H1 (cell line): ENCODE data around the gene RBM46. TPM values are rescaled to one million over a fixed set of nuclear protein-coding genes. Genes with fewer than 3 reads are reported as not detected.

ENCODE experiments used
- CTCF ChIA-PET: fragments of 300-600 bp; sonication (Branson Sonifier 250); formaldehyde crosslinking; loops from one replicate; lab custom pipeline; 2021; ENCODE audit not compliant: partially characterized antibody; lab: Charles Lee
- POLR2A ChIA-PET: fragments of 300-600 bp; sonication (Branson Sonifier 250); formaldehyde crosslinking; loops from one replicate; lab custom pipeline; 2021; ENCODE audit warnings: inconsistent platforms; ENCODE audit not compliant: partially characterized antibody; lab: Charles Lee
- DNase-seq, 2 experiments: peaks; one replicate each; pipeline versions ENCODE4 v3.0.0 to v3.0.0-alpha.2; 2010 to 2022; ENCODE audit warnings: low spot score in 2 of 2, low read depth in 1 of 2, mixed read lengths in 1 of 2
- FAIRE-seq: peaks from 2 replicates; lab custom pipeline; 2011; peaks lifted over from hg19 to GRCh38; lab: Jason Lieb, UNC
- H2AFZ ChIP-seq: 2 replicates; pipeline ENCODE4 v1.8.1; 2012; ENCODE audit warnings: low read length, inconsistent platforms
- H2AK5ac ChIP-seq: 2 replicates; pipeline ENCODE4 v1.6.1; 2013; ENCODE audit warnings: low read depth, low read length
- H2BK120ac ChIP-seq: replicated peaks from 2 replicates; pipeline ENCODE3; 2013; ENCODE audit warnings: low read depth, low read length, inconsistent platforms
- H2BK12ac ChIP-seq: 2 replicates; pipeline ENCODE4 v1.6.1; 2013; ENCODE audit warnings: low read depth, low read length
- H2BK15ac ChIP-seq: 2 replicates; pipeline ENCODE4 v1.6.1; 2013; ENCODE audit warnings: low read length
- H2BK20ac ChIP-seq: 2 replicates; pipeline ENCODE4 v1.6.1; 2013; ENCODE audit warnings: low read length
- H2BK5ac ChIP-seq: 2 replicates; pipeline ENCODE4 v1.6.1; 2013; ENCODE audit warnings: low read depth, low read length
- H3K14ac ChIP-seq: 2 replicates; pipeline ENCODE4 v1.6.1; 2013; ENCODE audit warnings: inconsistent platforms; ENCODE audit not compliant: insufficient read length
- H3K18ac ChIP-seq: 2 replicates; pipeline ENCODE4 v1.6.1; 2013; ENCODE audit warnings: low read length; ENCODE audit errors: extremely low read depth
- H3K23ac ChIP-seq: 2 replicates; pipeline ENCODE4 v1.6.1; 2013; ENCODE audit warnings: inconsistent platforms; ENCODE audit not compliant: insufficient read length
- H3K23me2 ChIP-seq: 2 replicates; pipeline ENCODE4 v1.6.1; 2013; ENCODE audit warnings: low read depth, low read length
- H3K27ac ChIP-seq: 2 replicates; pipeline ENCODE4 v1.6.1; 2011; ENCODE audit warnings: low read depth, low read length, inconsistent platforms
- H3K27me3 ChIP-seq, 4 experiments: replicated peaks in 1 of 4; 1 replicate in 1 of 4; 2 replicates in 3 of 4; pipeline versions ENCODE4 v1.6.1 to v1.8.1; 2011 to 2013; ENCODE audit warnings: low read length in 3 of 4, mild to moderate bottlenecking in 3 of 4, inconsistent platforms in 2 of 4, mixed read lengths in 2 of 4, moderate library complexity in 1 of 4; ENCODE audit not compliant: control insufficient read depth in 3 of 4, insufficient read depth in 3 of 4; ENCODE audit errors: extremely low read depth in 1 of 4
- H3K36me3 ChIP-seq, 4 experiments: 2 replicates each; pipeline versions ENCODE4 v1.6.1 to v1.8.1; 2011 to 2013; ENCODE audit warnings: mild to moderate bottlenecking in 4 of 4, low read length in 3 of 4, moderate library complexity in 2 of 4, control low read depth in 1 of 4, inconsistent platforms in 1 of 4; ENCODE audit not compliant: insufficient read depth in 4 of 4, control insufficient read depth in 2 of 4
- H3K4ac ChIP-seq: replicated peaks from 2 replicates; pipeline ENCODE3; 2013; ENCODE audit warnings: low read length, low read depth, mixed read lengths, inconsistent platforms; ENCODE audit not compliant: insufficient read length
- H3K4me1 ChIP-seq, 4 experiments: replicated peaks in 1 of 4; 1 replicate in 1 of 4; 2 replicates in 3 of 4; pipeline versions ENCODE4 v1.6.1 to v1.8.1; 2011 to 2013; ENCODE audit warnings: low read length in 3 of 4, inconsistent platforms in 2 of 4, mixed read lengths in 1 of 4; ENCODE audit not compliant: insufficient read depth in 4 of 4, control insufficient read depth in 3 of 4
- H3K4me2 ChIP-seq, 2 experiments: 2 replicates each; pipeline versions ENCODE4 v1.6.1 to v1.8.1; 2011 to 2013; ENCODE audit warnings: low read depth in 2 of 2, low read length in 2 of 2, control low read depth in 1 of 2, inconsistent platforms in 1 of 2, mild to moderate bottlenecking in 1 of 2; ENCODE audit not compliant: insufficient read depth in 1 of 2
- H3K4me3 ChIP-seq, 4 experiments: fragments of 200-600, 300-600 bp in 1 of 4; sonication (generic), shearing (Covaris generic), sonication (Bioruptor Twin) in 1 of 4; 2 replicates each; pipeline versions ENCODE4 v1.5.1 to v1.8.1; 2011 to 2016; ENCODE audit warnings: low read length in 4 of 4, low read depth in 3 of 4, control low read depth in 2 of 4, inconsistent platforms in 2 of 4, mild to moderate bottlenecking in 2 of 4, mixed read lengths in 1 of 4, moderate library complexity in 1 of 4; ENCODE audit not compliant: insufficient read depth in 2 of 4; ENCODE audit errors: extremely low read depth in 1 of 4
- H3K56ac ChIP-seq: replicated peaks from 2 replicates; pipeline ENCODE3; 2013; ENCODE audit warnings: low read depth, mild to moderate bottlenecking, mixed read lengths, low read length, inconsistent platforms; ENCODE audit not compliant: insufficient read length
- H3K79me1 ChIP-seq: 2 replicates; pipeline ENCODE4 v1.6.1; 2013; ENCODE audit warnings: low read depth, low read length, control low read depth
- H3K79me2 ChIP-seq, 2 experiments: 2 replicates each; pipeline versions ENCODE4 v1.6.1 to v1.8.1; 2012 to 2013; ENCODE audit warnings: low read length in 2 of 2, mild to moderate bottlenecking in 2 of 2, inconsistent platforms in 1 of 2; ENCODE audit not compliant: insufficient read depth in 2 of 2, control insufficient read depth in 1 of 2
- H3K9ac ChIP-seq, 4 experiments: replicated peaks in 1 of 4; 1 replicate in 1 of 4; 2 replicates in 3 of 4; pipeline versions ENCODE4 v1.6.1 to v1.8.1; 2011 to 2013; ENCODE audit warnings: low read depth in 3 of 4, low read length in 3 of 4, control low read depth in 2 of 4, mild to moderate bottlenecking in 2 of 4, moderate library complexity in 2 of 4, inconsistent platforms in 1 of 4; ENCODE audit errors: extremely low read depth in 1 of 4
- H3K9me3 ChIP-seq, 2 experiments: 2 replicates each; pipeline versions ENCODE4 v1.6.1 to v1.8.1; 2012 to 2013; ENCODE audit warnings: mild to moderate bottlenecking in 2 of 2, moderate library complexity in 2 of 2, control low read depth in 1 of 2, inconsistent platforms in 1 of 2, low read depth in 1 of 2, low read length in 1 of 2, mixed read lengths in 1 of 2; ENCODE audit not compliant: insufficient read depth in 2 of 2
- H4K20me1 ChIP-seq, 2 experiments: replicated peaks in 1 of 2; 2 replicates each; pipeline versions ENCODE3 to v1.8.1; 2011 to 2013; ENCODE audit warnings: inconsistent platforms in 2 of 2, low read length in 2 of 2, mild to moderate bottlenecking in 1 of 2; ENCODE audit not compliant: insufficient read depth in 2 of 2, control insufficient read depth in 1 of 2
- H4K5ac ChIP-seq: 2 replicates; pipeline ENCODE4 v1.6.1; 2013; ENCODE audit warnings: low read length, low read depth, mixed read lengths, inconsistent platforms; ENCODE audit not compliant: insufficient read length
- H4K8ac ChIP-seq: 2 replicates; pipeline ENCODE4 v1.8.0; 2013; ENCODE audit warnings: mild to moderate bottlenecking, moderate library complexity, low read length, inconsistent platforms; ENCODE audit not compliant: insufficient read depth; ENCODE audit errors: extremely low read depth
- H4K91ac ChIP-seq: replicated peaks from 2 replicates; pipeline ENCODE3; 2013; ENCODE audit warnings: low read length, mixed read lengths, inconsistent platforms; ENCODE audit not compliant: insufficient read length
- BACH1 ChIP-seq: IDR thresholded peaks from 2 replicates; pipeline ENCODE4 v1.6.1; 2012; ENCODE audit warnings: low read length, improper control_type of control experiment
- BCL11A ChIP-seq, 2 experiments: IDR thresholded peaks; one replicate each; pipeline ENCODE4 v1.6.1; 2011; ENCODE audit warnings: low read depth in 2 of 2, low read length in 2 of 2, mild to moderate bottlenecking in 2 of 2
- CREB1 ChIP-seq: IDR thresholded peaks from 2 replicates; pipeline ENCODE4 v1.6.1; 2012; ENCODE audit warnings: inconsistent platforms
- HDAC2 ChIP-seq, 2 experiments: fragments of 300-600 bp in 1 of 2; sonication (generic) in 1 of 2; IDR thresholded peaks; 2 replicates each; pipeline ENCODE4 v1.6.1; 2011 to 2012; ENCODE audit warnings: low read depth in 2 of 2, low read length in 2 of 2, mild to moderate bottlenecking in 2 of 2, moderate library complexity in 2 of 2, borderline replicate concordance in 1 of 2, inconsistent platforms in 1 of 2
- JUND ChIP-seq: IDR thresholded peaks from 2 replicates; pipeline ENCODE4 v1.6.1; 2011; ENCODE audit warnings: mild to moderate bottlenecking, improper control_type of control experiment, low read length
- KDM1A ChIP-seq: fragments of 200-600, 300-600 bp; sonication (generic); IDR thresholded peaks from 2 replicates; pipeline ENCODE4 v1.7.1; 2016; ENCODE audit warnings: mild to moderate bottlenecking, low read length, borderline replicate concordance
- PHF8 ChIP-seq: fragments of 200-600 bp; sonication (generic); conservative IDR thresholded peaks from 2 replicates; pipeline ENCODE4 v1.7.1; 2012; ENCODE audit warnings: low read depth, mild to moderate bottlenecking, inconsistent platforms, low read length, moderate library complexity
- SUZ12 ChIP-seq: fragments of 200-600 bp; sonication (generic); IDR thresholded peaks from 2 replicates; pipeline ENCODE4 v1.6.1; 2012; ENCODE audit warnings: mild to moderate bottlenecking, inconsistent platforms, low read length, moderate library complexity, mixed read lengths
- TBP ChIP-seq: IDR thresholded peaks from 2 replicates; pipeline ENCODE4 v1.6.1; 2011; ENCODE audit warnings: low read depth, low read length, improper control_type of control experiment
- WGBS, 2 experiments: shearing (Covaris generic) in 1 of 2; methylation state at CpG; one replicate each; pipeline versions ENCODE4 v1.1.6 to v1.1.7; 2013 to 2015; ENCODE audit warnings: low lambda C conversion rate in 2 of 2, mixed read lengths in 2 of 2, inconsistent platforms in 1 of 2, low coverage in 1 of 2, missing lambda C conversion rate in 1 of 2; ENCODE audit not compliant: insufficient replicate concordance in 2 of 2, insufficient coverage in 1 of 2, insufficient read length in 1 of 2; ENCODE audit errors: extremely low coverage in 1 of 2, missing lambda C conversion rate in 1 of 2; 5-methylcytosine and 5-hydroxymethylcytosine counted together
- polyA plus RNA-seq, 7 experiments: library from polyadenylated mRNA; depleted of rRNA in 3 of 7; stranded (reverse) in 5 of 7; unstranded in 2 of 7; fragments of >200 nt in 5 of 7; fragments of 200-250 nt in 2 of 7; gene quantifications; 1 replicate in 5 of 7; 2 replicates in 1 of 7; 4 replicates in 1 of 7; pipeline versions ENCODE4 v1.2.1 to v1.2.3, GENCODE V29; 2011 to 2013; ENCODE audit warnings: missing spikeins in 2 of 7, mixed read lengths in 2 of 7
- total RNA-seq: library from RNA; stranded (reverse); fragmentation: NEBNext Ultra II Directional; extraction: Animal tissue kit (Norgen Biotek cat#: 25700); gene quantifications from 2 replicates; pipeline ENCODE4 v1.2.1, GENCODE V29; 2021

Gene RBM46
- total and polyA plus RNA-seq, 2 of the 8 experiments (the other 6 are each of a cell fraction or from before 2014, with no cell fraction given) = 0.12 to 0.54 TPM

DNA sequence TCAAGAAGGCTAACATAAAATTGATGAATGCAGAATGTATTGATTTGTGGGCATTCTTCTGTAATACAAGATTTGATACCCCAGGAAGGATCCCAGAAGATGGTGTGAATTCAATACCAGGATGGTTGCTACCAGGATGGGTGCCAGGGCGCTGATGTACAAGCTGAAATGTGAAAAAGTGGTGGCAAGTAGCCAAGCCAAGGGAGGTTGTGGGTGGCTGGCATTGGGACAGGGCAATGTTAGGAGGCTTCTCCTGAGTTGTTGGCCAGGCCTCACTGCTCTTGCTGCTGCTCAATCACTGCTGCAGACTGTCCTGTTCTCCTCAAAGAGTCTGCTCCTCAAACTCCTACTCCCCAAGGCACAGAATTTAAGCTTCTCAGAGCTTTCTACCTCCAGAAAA is 77.1 kb downstream of the RBM46 start:
- H2AFZ ChIP-seq = no peak overlapping the region
- H4K5ac ChIP-seq = no peak overlapping the region
- no peaks in the 10 kb centered on the region for H3K4me1 ChIP-seq
- peaks cover 8% of the 10 kb centered on the region in 2 experiments for H3K9me3 ChIP-seq
- H4K20me1 ChIP-seq = no peaks in the 10 kb centered on the region
- no peaks in the 10 kb centered on the region for H3K79me1 ChIP-seq
- H3K36me3 ChIP-seq = no peaks in the 10 kb centered on the region
- no peak overlapping the region for H3K9ac ChIP-seq
- no peak overlapping the region for H3K18ac ChIP-seq
- no peak overlapping the region for H3K23ac ChIP-seq
- no peak overlapping the region for H4K8ac ChIP-seq
- ChIA-PET CTCF (interaction anchor here (0.7 to 6.1 kb wide), 7 partner anchors 10 to 70 kb away, joined by 3 to 76 read pairs (median 4); no protein-coding TSS in a partner anchor), POLR2A (no interaction called here)
- no peak overlapping the region for H2BK15ac ChIP-seq
- H2BK12ac ChIP-seq = no peak overlapping the region
- no peaks in the 10 kb centered on the region for H3K23me2 ChIP-seq
- H3K79me2 ChIP-seq = no peaks in the 10 kb centered on the region
- DNase-seq (no peak), FAIRE-seq (no peak)
- H2AK5ac ChIP-seq = no peak overlapping the region
- no peak overlapping the region for H3K27ac ChIP-seq
- no peak overlapping the region for H3K4me2 ChIP-seq
- WGBS, 2 experiments = 92% methylated on average over 1 of the region's 1 CpG; no CpG with 5 or more reads in 1 of the 2 experiments
- H3K4me3 ChIP-seq = no peak overlapping the region
- H4K91ac ChIP-seq = no peak overlapping the region
- no peak overlapping the region for H3K4ac ChIP-seq
- no peak overlapping the region for H3K56ac ChIP-seq
- no peak overlapping the region for H2BK5ac ChIP-seq
- no peak overlapping the region for H2BK20ac ChIP-seq
- H2BK120ac ChIP-seq = no peak overlapping the region
- H3K14ac ChIP-seq = no peak overlapping the region
- no peak for TF ChIP-seq TBP
- TF ChIP-seq PHF8 = no peak
- TF ChIP-seq SUZ12 = no peak
- no peak for TF ChIP-seq HDAC2 (IDR thresholded peaks at IDR 0.05; ENCODE audit: borderline replicate concordance in 1 of 2, low read depth in 2 of 2, low read length in 2 of 2)
- TF ChIP-seq JUND = no peak
- TF ChIP-seq CREB1 = no peak
- TF ChIP-seq BCL11A (IDR thresholded peaks at IDR 0.05; ENCODE audit: low read depth in 2 of 2, low read length in 2 of 2) = no peak
- no peak for TF ChIP-seq BACH1
- TF ChIP-seq KDM1A = no peak
- H3K27me3 ChIP-seq = no peaks in the 10 kb centered on the region
